HG02973 (cell line): ENCODE measurements around the gene PRRC2A.
"Not testable (repeated sequence)": the region's sequence is repeated elsewhere in the genome, so short reads cannot be mapped to it uniquely, and the experiment has no call there.

Source experiments
- ATAC-seq: cut with Tn5 transposase; IDR thresholded peaks from one replicate; pipeline ENCODE4 v1.9.1; 2021; ENCODE audit warnings: moderate library complexity; ENCODE audit not compliant: unreplicated experiment

The PRRC2A gene

GRCh38 chr6:31585491-31585890 is 35.0 kb upstream of the PRRC2A start:
- no peak for ATAC-seq

DNA sequence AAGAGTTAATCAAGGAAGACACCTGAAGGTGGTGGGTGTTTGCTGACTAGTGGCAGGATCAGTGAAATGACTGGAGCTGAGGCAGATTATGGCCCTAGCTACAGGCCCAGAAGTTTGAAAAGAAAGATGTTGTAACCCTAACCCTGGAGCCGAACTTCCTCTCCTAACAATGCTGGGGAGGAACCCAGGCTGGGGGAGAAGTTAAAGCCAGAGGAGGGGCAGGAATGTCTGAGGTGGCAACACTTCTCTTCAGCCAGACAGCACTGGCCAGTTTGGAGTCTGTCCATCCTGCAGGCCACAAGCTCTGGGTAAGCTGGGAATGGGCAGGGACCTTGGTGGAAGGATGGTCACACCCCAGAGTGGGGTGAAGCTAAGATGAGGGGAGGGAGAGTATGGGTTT is 34.5 kb upstream of the PRRC2A start, which contains the start of gene LST1:
LST1 (plus strand) TSS at position 270 of the 400 bp plus-strand sequence. CDS start 1,023 bp downstream, outside the sequence.
- ATAC-seq = no peak

GRCh38 chr6:31586599-31587281 is 33.8 kb upstream of the PRRC2A start:
- no peak for ATAC-seq

- ATAC-seq = no peak
Measured at GRCh38 chr6:31587791-31588777, 32.4 kb upstream of the PRRC2A start.

- ATAC-seq = no peak
Measured at GRCh38 chr6:31588871-31589650, 31.5 kb upstream of the PRRC2A start.

GRCh38 chr6:31590691-31591090 is 29.8 kb upstream of the PRRC2A start:
- ATAC-seq = not testable (repeated sequence)

DNA sequence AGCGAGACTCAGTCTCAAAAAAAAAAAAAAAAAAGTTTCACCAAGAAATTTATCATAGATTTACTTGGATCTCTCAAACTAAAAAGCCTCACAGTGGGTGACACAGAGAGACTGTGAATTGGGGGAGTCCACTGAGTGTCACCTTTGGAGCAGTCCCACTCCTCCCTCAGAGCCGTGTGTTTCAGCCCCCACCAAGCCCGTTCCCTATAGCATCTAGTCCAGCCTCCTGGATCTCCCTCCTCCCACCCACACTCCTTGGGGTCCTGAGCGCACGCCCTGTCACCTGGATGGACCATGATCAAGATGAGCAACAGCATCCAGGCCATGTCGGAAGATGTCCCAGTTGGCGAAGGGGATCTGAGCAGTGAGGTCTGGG is 28.1 kb upstream of the PRRC2A start:
- no peak for ATAC-seq

DNA sequence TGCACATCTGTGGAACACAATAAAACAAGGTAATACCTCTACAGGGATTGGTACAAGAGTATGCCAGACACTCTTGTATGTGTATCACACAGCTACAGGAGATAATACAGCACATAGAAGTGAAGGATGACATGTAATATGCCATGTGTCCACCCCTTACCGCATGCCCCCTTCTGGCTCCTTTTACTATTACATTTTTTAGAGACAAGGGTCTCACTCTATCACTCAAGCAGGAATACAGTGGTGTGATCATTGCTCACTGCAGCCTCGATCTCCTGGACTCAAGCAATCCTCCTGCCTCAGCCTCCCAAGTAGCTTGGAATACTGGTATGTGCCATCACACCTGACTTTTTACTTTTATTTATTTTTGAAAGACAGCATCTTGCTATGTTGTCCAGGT is 23.5 kb upstream of the PRRC2A start:
- ATAC-seq = no peak

DNA sequence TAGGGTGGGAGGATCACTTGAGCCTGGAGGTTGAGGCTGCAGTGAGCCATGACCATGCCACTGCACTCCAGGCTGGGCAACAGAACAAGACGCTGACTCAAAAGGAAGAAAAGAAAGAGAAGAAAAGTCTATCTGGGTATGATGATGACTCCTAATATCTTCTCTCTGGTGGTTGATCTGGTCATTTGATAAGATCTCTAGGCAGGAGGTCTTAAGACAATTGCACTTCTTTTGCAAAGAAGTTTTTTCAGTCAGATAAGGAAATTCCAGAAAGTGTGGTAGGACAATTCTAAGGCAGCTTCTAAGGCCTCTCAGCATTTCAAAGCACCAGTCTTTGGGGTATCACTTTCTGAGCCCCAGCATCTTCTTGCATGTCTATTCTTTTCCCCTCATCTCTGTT is 13.2 kb upstream of the PRRC2A start:
- no peak for ATAC-seq

DNA sequence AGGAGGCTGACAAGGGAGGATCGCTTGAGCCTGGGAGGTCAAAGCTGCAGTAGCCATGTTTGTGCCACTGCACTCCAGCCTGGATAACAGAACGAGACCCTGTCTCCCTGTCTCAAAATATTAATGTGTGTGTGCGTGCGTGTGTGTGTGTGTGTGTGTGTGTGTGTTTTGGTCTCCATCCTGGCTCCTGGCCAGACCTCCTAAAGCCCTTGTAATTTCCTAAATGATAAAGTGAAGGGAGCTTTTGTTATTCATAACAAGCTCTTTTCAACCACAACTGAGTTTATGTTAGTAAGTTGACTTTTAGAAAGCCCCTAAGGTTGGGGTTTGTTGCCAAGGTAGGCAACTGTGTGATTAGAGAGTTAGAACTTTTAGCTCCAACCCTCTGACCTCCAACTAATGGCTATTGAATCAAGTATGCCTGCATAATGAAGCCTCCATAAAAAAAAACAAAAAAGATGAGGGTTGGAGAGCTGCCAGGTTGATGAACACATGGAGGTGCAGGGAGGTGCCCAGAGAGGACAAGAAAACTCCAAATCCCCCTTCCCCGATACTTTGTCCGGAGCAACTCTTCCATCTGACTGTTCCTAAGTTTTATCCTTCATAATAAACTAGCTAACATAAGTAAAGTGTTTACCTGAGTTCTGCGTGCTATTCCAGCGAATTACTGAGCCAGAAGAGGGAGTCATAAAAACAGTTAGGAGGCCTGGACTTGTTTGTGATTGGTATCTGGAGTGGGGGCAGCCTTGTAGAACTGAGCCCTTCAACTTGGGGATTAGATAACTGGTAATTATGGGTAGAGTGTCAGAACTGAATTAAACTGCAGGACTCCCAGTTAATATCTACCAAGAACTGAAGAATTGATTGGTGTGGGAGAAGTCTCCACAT is 10.8 kb upstream of the PRRC2A start:
- no peak for ATAC-seq

DNA sequence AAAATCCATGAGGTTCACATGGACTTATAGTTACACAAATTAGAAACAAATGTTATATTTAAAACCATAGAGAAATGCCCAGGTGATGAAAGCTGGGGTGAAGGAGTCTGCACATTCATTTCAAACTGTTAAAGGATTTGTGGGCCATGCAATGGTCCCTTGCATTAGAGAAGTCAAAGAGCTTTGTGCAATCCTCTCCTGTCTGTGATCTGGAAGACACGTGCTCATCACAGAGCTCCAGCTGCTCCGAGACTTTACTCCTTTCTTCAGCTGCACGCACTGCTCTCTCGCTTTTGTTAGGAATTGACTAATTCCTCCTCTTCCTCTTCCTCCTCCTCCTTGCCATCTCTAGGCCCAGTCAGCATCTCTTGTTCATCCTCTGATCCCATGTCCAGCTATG is 9.5 kb upstream of the PRRC2A start:
- no peak for ATAC-seq

GRCh38 chr6:31614075-31614619 is 6.4 kb upstream of the PRRC2A start:
- ATAC-seq = no peak

GRCh38 chr6:31614684-31615578 is 5.6 kb upstream of the PRRC2A start, which contains the start of gene AIF1:
TSS of gene AIF1 (plus strand) at chr6:31615234. CDS start at chr6:31615330, 96 bp downstream.
- ATAC-seq = no peak

DNA sequence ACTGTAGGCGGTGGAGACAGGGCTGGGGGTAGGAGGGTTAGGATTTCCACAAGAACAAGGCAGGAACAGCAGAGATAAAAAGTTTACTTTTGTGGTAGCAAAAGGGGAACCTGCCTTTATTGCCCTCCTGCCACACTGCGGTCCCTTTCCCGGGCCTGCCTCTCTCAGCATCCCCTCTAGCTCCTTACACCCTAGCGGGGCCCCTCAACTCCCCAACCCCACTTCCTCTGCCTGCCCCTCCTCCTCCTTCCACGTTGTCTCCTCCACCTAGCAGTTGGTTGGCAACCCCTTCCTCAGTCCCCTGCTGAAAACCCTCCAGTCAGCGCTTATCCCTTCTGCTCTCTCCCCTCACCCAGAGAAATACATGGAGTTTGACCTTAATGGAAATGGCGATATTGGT is 4.8 kb upstream of the PRRC2A start:
- no peak for ATAC-seq

DNA sequence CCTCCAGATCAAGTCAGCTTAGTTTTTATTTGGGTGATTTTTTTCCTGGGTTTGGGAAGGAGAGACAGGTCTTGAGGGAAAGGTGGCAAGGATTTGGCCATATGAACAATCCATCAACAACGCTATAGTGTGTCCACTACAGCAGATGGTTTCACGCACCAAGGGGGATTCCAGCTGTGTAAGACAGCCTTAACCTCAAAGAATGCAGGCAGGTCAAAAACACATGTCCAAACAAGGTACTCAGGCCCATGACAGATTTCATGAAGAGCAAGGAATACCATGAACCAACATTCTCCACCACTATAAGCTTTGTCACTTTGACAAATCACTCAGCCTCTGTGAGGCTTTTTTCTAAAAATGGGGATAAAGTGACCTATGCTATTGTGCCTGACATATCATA is 3.5 kb upstream of the PRRC2A start:
- no peak for ATAC-seq

DNA sequence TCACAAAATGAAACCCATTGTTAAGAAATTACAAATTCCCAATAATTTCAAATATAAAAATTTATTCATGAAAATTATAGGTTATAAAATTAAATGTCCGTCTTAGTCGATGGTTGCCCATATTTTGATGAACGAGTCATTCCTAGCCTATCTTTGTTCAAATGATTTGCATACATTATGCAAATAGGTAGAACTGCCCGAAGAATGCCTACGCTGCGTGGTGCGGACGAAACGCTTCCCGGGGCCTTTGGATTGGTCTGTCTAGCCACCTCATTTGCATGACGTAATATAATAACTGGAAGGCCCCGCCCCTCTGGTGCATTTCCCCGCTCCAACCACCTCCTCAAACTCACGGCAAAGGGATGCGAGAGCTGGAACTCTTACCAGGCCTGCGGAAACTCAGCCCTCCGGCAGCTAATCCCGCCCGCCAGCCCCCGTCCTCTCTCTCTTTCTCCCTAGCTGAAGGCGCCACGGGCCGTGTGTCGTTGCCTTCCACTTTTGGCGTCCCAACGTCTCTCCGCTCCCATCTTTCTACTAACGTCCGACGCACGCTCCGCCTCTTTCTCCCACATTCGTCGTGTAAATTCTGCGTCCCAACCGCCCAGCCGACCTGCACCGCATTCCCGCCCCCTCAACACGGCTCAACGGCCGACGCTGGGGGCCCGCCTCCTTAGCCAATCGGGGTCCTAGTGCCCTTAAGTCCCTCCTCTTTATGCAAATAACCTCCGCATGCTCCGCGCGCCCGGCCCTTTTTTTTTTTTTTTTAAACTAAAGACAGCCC is 520 bp upstream of the PRRC2A start:
- peak; percentile 64 for ATAC-seq

DNA sequence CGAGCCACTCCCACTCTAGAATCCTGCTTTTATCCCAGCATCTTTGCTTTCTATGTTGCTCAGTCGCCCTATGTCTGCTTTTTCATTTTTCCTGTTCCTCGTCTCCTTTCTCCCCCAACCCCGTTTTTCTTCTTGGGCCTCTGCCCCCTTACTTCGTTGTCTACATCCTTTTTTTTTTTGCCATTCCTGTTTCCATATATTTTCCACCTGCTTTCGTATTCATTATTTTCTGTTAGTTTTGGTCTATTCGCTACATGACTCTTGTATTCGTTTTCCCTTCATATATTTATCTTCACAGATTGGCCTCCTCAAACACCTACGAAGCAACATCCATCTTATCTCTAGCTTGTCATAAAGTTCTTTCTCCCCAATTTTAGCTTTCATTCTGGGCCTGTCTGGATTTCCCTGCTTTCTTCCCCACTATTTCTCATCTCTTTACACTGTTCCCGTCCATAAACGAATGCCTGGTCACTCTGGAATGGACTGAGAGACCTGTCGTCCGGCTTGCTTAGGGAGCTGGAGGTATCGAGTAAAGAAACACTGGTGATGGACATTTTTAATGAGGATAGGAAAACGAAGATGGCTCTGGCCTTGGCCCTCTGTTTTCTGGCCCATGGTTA is 915 bp downstream of the PRRC2A start:
- ATAC-seq = no peak

GRCh38 chr6:31621991-31622390 is 1.5 kb downstream of the PRRC2A start:
- ATAC-seq = no peak
